ENCODE results near the gene METRNL. TPM values are rescaled to one million over a fixed set of nuclear protein-coding genes. Genes with fewer than 3 reads are reported as not detected.
"Not testable (repeated sequence)": the region's sequence is repeated elsewhere in the genome, so short reads cannot be mapped to it uniquely, and the experiment has no call there.

METRNL gene
- total RNA-seq, 2 experiments from 2014 or later, result 29.5 to 34.8 TPM

GRCh38 chr17:83050651-83051395 is 28.6 kb upstream of the METRNL start:
- ChIA-PET CTCF (interaction anchor here (2.0 kb wide), 1 partner anchor 149 kb away, joined by 6 read pairs; no protein-coding TSS in a partner anchor), POLR2A (interaction anchor here (0.7 to 1.1 kb wide), 3 partner anchors 10 to 166 kb away, joined by 3 to 4 read pairs (median 3); no protein-coding TSS in a partner anchor)

GRCh38 chr17:83051396-83052240 is 27.8 kb upstream of the METRNL start:
- ChIA-PET POLR2A (interaction anchor here (0.7 to 1.1 kb wide), 3 partner anchors 10 to 166 kb away, joined by 3 to 4 read pairs (median 3); no protein-coding TSS in a partner anchor), CTCF (interaction anchor here (2.0 kb wide), 1 partner anchor 148 kb away, joined by 6 read pairs; no protein-coding TSS in a partner anchor)

- CTCF ChIA-PET, result interaction anchor here (2.0 kb wide), 1 partner anchor 147 kb away, joined by 6 read pairs; no protein-coding TSS in a partner anchor
Observed at GRCh38 chr17:83052241-83052564, 27.2 kb upstream of the METRNL start.

GRCh38 chr17:83053021-83053681 is 26.3 kb upstream of the METRNL start:
- ChIA-PET POLR2A (no interaction called here), CTCF (interaction anchor here (1.0 to 1.3 kb wide), 3 partner anchors 25 to 146 kb away, joined by 3 read pairs; no protein-coding TSS in a partner anchor)

More at GRCh38 chr17:83052241-83052564, 27.2 kb upstream of the METRNL start:
- POLR2A ChIA-PET, result no interaction called here

GRCh38 chr17:83053739-83054451 is 25.5 kb upstream of the METRNL start:
- CTCF ChIA-PET, result interaction anchor here (0.7 to 1.3 kb wide), 6 partner anchors 23 to 190 kb away, joined by 3 to 4 read pairs (median 3); no protein-coding TSS in a partner anchor
- POLR2A ChIA-PET, result interaction anchor here (0.9 kb wide), 1 partner anchor 26 kb away, joined by 4 read pairs; the partner anchor contains the start of gene METRNL

- ChIA-PET CTCF (interaction anchor here (0.7 to 1.3 kb wide), 4 partner anchors 22 to 190 kb away, joined by 3 to 4 read pairs (median 3); no protein-coding TSS in a partner anchor), POLR2A (interaction anchor here (0.9 kb wide), 1 partner anchor 25 kb away, joined by 4 read pairs; the partner anchor contains the start of gene METRNL)
Observed at GRCh38 chr17:83054518-83055125, 24.8 kb upstream of the METRNL start.

GRCh38 chr17:83055176-83055575 is 24.2 kb upstream of the METRNL start:
- CTCF ChIA-PET, POLR2A ChIA-PET: not testable (repeated sequence)

- CTCF ChIA-PET, result no interaction called here
- POLR2A ChIA-PET, result no interaction called here
Observed at GRCh38 chr17:83055911-83056582, 23.4 kb upstream of the METRNL start.

GRCh38 chr17:83056583-83057396 is 22.6 kb upstream of the METRNL start:
- CTCF ChIA-PET, result no interaction called here
- POLR2A ChIA-PET, result no interaction called here

- POLR2A ChIA-PET, result no interaction called here
- CTCF ChIA-PET, result no interaction called here
Observed at GRCh38 chr17:83057397-83057761, 22.0 kb upstream of the METRNL start.

GRCh38 chr17:83057793-83058265 is 21.6 kb upstream of the METRNL start:
- CTCF ChIA-PET, result no interaction called here
- POLR2A ChIA-PET, result no interaction called here

GRCh38 chr17:83058266-83058798 is 21.1 kb upstream of the METRNL start:
- ChIA-PET CTCF (no interaction called here), POLR2A (no interaction called here)

- CTCF ChIA-PET, result interaction anchor here (1.1 kb wide), 1 partner anchor 15 kb away, joined by 3 read pairs; no protein-coding TSS in a partner anchor
- POLR2A ChIA-PET, result no interaction called here
Observed at GRCh38 chr17:83061586-83061985, 17.8 kb upstream of the METRNL start.

GRCh38 chr17:83062011-83062817 is 17.2 kb upstream of the METRNL start:
- ChIA-PET POLR2A (no interaction called here), CTCF (interaction anchor here (1.1 kb wide), 1 partner anchor 14 kb away, joined by 3 read pairs; no protein-coding TSS in a partner anchor)

- POLR2A ChIA-PET, result no interaction called here
- CTCF ChIA-PET, result no interaction called here
Observed at GRCh38 chr17:83062818-83063671, 16.4 kb upstream of the METRNL start.
